ENCODE results near the gene COL6A6. TPM values are rescaled to one million over a fixed set of nuclear protein-coding genes. Genes with fewer than 3 reads are reported as not detected.

The COL6A6 gene
- total RNA-seq, 4 donors from 2014 or later: 0.11 to 0.62 (median 0.38) TPM; not detected in 1

GRCh38 chr3:130507746-130508145 is 9.2 kb upstream of the COL6A6 start:
- no peak overlapping the region for H3K27ac ChIP-seq
- no peaks in the 10 kb centered on the region for H3K4me1 ChIP-seq
- DNase-seq (ENCODE audit: low spot score in 2 of 2): no peak
- H3K4me3 ChIP-seq: no peak overlapping the region
- no peaks in the 10 kb centered on the region for H3K36me3 ChIP-seq
- 95% methylated on average over 2 of the region's 2 CpGs for WGBS
- no peaks in the 10 kb centered on the region for H3K9me3 ChIP-seq
- H3K27me3 ChIP-seq: no peaks in the 10 kb centered on the region
- TF ChIP-seq CTCF (IDR thresholded peaks at IDR 0.05) (no peak), POLR2A (IDR thresholded peaks at IDR 0.05) (no peak), POLR2AphosphoS5 (IDR thresholded peaks at IDR 0.05) (no peak), EP300 (IDR thresholded peaks at IDR 0.05) (no peak)

- Histone ChIP-seq H3K27me3 (no peaks in the 10 kb centered on the region), H3K9me3 (no peaks in the 10 kb centered on the region), H3K4me1 (no peaks in the 10 kb centered on the region), H3K4me3 (no peak overlapping the region), H3K36me3 (no peaks in the 10 kb centered on the region), H3K27ac (no peak overlapping the region)
- TF ChIP-seq POLR2AphosphoS5 (IDR thresholded peaks at IDR 0.05) (no peak), POLR2A (IDR thresholded peaks at IDR 0.05) (no peak), CTCF (IDR thresholded peaks at IDR 0.05) (no peak), EP300 (IDR thresholded peaks at IDR 0.05) (no peak)
- no peak for DNase-seq (ENCODE audit: low spot score in 2 of 2)
- 71% methylated on average over 6 of the region's 6 CpGs for WGBS
Observed at GRCh38 chr3:130509008-130509407, 8.0 kb upstream of the COL6A6 start.

GRCh38 chr3:130514681-130515080 is 2.3 kb upstream of the COL6A6 start:
- Histone ChIP-seq H3K27ac (no peak overlapping the region), H3K9me3 (no peaks in the 10 kb centered on the region), H3K4me1 (peaks cover 4% of the 10 kb centered on the region), H3K27me3 (peaks cover 31% of the 10 kb centered on the region), H3K36me3 (no peaks in the 10 kb centered on the region), H3K4me3 (no peak overlapping the region)
- WGBS: 33% methylated on average over 1 of the region's 1 CpG
- no peak for DNase-seq (ENCODE audit: low spot score in 2 of 2)
- no peak for TF ChIP-seq POLR2A (IDR thresholded peaks at IDR 0.05)
- no peak for TF ChIP-seq POLR2AphosphoS5 (IDR thresholded peaks at IDR 0.05)
- no peak for TF ChIP-seq CTCF (IDR thresholded peaks at IDR 0.05)
- TF ChIP-seq EP300 (IDR thresholded peaks at IDR 0.05): no peak

- Histone ChIP-seq H3K4me1 (peaks cover 4% of the 10 kb centered on the region), H3K36me3 (no peaks in the 10 kb centered on the region), H3K27me3 (peaks cover 31% of the 10 kb centered on the region), H3K4me3 (no peak overlapping the region), H3K27ac (no peak overlapping the region), H3K9me3 (no peaks in the 10 kb centered on the region)
- TF ChIP-seq POLR2A (IDR thresholded peaks at IDR 0.05) (no peak), CTCF (IDR thresholded peaks at IDR 0.05) (no peak), POLR2AphosphoS5 (IDR thresholded peaks at IDR 0.05) (no peak), EP300 (IDR thresholded peaks at IDR 0.05) (no peak)
- DNase-seq (ENCODE audit: low spot score in 2 of 2): no peak
- WGBS: 89% methylated on average over 2 of the region's 2 CpGs
Observed at GRCh38 chr3:130515755-130516154, 1.2 kb upstream of the COL6A6 start.

GRCh38 chr3:130517602-130518001 is 625 bp downstream of the COL6A6 start:
- Histone ChIP-seq H3K4me3 (peak overlapping the region; percentile 22), H3K36me3 (no peaks in the 10 kb centered on the region), H3K27me3 (peaks cover 31% of the 10 kb centered on the region), H3K9me3 (no peaks in the 10 kb centered on the region), H3K27ac (no peak overlapping the region), H3K4me1 (peaks cover 4% of the 10 kb centered on the region)
- WGBS: 17% methylated on average over 11 of the region's 11 CpGs
- TF ChIP-seq POLR2A (IDR thresholded peaks at IDR 0.05) (no peak), CTCF (IDR thresholded peaks at IDR 0.05) (no peak), EP300 (IDR thresholded peaks at IDR 0.05) (no peak), POLR2AphosphoS5 (IDR thresholded peaks at IDR 0.05) (no peak)
- no peak for DNase-seq (ENCODE audit: low spot score in 2 of 2)
